HL-60/S4 treated with retinoic acid at 250 ng/mL for 4 days and 3 days (cell line): ENCODE measurements around the gene DPH3.

Experiments
- in situ Hi-C: fragments of 300-500 bp; cut with MboI; formaldehyde crosslinking; loops from 2 replicates; pipeline ENCODE4 v1.7.0; 2022; ENCODE audit warnings: low sequenced_read_pairs

Gene DPH3

DNA sequence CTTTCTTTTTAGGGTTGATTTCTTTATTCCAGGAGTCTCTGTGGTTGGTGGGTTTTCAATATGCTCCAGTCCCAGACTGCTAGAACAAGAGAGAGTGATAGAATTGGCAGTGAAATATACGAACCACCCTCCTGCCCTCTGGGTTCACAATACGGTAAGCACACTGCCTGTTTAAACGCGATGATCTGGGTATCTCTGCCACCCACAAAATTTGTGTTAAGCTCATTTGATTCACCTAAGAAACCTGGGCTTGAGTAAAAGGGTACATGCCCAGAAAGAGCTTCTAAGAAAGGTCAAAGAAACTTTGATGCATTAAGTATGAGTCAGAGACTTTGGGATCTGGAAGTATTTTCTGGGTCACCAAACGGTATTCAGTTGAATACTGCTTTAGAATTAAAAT lies 30.1 kb upstream of the DPH3 start:
- in situ Hi-C loops: no loop called here

DNA sequence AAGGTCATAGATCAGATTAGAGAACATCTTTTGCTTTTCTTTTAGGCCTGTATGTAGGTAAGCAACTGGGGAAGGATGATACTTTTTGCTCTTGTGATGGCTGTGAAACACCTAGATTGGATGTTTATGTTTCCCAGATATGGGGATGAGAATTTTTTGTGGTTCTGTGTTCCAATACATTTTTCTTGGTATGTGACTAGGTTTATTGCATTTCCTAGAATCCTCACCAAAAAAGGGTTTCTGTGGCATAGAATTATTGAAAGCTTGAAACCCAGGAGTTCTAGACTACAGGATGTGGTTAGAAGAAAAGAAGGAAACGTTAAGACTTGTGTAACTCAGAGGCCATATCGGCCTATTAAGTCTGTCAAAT lies 26.1 kb upstream of the DPH3 start:
- in situ Hi-C loops: no loop called here

DNA sequence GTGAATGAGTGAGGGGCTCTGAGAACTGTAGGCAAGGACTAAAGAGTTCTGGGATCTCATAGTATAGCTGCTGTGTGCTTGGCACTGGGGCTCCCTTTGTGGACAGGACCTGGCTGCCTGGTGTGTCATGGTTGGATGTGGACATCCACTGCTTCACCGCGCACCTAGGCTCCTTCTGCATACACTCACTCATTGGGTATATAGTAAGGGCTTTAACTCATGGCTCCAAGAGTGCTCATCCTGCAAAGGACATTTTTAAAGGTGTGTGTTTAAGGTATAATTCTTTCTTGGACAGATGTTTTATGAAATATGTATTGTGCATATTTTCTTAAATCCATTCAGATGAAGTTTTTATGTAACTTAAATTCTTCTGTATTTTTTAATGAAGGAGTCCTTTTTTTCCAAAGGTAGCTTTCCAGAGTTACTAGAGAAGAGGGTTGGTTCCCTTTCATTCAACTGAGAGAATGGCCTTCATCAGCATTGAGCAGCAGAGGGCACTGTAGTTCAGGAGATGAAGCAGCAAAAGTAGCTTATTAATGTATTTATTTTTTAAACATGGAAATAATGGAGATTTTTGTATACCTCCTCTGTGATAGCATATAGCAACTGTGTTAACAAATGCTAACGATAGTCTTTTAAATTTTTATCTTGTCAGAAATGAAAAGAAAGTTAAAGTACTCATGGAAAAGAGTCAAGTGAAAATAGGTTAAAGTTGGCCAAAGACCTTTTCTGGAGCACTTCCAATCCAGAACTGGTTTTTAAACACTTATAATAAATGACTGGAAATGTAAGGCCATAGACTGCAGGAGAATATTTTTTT lies 25.5 kb upstream of the DPH3 start:
- in situ Hi-C loops: no loop called here

DNA sequence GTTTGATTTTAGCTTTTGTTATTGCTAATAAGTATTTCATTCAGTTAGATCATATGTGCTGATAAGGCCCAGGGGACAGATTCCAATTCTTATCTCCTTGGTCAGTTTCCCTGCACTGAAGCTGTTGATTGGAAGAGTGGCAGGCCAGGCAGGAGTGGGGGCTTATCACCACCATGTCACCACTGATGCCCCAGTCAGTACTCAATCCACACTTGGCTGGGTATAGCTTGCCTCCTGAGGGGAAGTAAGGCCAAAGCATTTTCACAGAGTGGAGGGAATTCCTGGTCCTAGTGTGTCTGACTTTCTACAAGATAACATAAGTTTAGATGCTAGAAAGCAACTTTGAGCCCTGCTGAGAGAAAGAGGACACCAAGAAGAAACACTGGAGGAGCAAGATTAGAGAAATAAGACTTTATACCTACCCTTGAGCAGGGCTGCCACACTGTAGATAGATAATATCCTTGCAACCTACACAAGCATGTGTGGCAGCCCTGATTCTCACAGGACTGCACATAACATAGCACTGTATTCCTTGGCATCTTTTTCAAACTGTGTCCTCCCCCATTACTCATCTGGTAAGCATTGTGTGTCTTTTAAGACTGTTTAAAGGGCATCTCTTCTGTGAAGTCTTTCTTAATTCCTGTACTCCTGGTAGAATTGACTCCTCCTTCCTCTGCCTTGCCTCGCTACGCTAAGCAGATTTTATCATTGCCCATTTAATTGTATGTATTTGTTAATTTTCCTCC lies 24.6 kb upstream of the DPH3 start:
- in situ Hi-C loops: loop anchor here (10.0 kb wide), 1 partner anchor 265 kb away; no protein-coding TSS in a partner anchor

DNA sequence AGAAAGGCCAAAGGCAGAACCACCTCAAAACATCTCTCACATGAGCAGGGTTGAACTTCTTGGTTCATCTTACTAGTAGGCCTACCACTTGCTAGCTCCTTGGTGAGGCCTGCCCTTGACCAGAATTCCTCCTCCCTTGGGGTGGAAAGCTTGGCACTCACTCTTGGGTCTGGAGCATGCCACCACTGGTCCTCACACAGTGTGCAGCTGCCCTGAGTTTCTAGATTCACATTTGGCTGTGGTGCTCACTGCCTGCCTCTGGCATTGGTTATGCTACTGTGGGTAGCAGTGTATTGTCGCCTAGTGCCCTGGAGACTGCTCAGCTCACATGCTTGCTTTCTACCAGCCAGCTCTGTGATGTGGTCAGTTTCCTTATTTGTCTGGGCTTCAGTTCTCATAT lies 23.9 kb upstream of the DPH3 start:
- in situ Hi-C loops: loop anchor here (10.0 kb wide), 1 partner anchor 266 kb away; no protein-coding TSS in a partner anchor

DNA sequence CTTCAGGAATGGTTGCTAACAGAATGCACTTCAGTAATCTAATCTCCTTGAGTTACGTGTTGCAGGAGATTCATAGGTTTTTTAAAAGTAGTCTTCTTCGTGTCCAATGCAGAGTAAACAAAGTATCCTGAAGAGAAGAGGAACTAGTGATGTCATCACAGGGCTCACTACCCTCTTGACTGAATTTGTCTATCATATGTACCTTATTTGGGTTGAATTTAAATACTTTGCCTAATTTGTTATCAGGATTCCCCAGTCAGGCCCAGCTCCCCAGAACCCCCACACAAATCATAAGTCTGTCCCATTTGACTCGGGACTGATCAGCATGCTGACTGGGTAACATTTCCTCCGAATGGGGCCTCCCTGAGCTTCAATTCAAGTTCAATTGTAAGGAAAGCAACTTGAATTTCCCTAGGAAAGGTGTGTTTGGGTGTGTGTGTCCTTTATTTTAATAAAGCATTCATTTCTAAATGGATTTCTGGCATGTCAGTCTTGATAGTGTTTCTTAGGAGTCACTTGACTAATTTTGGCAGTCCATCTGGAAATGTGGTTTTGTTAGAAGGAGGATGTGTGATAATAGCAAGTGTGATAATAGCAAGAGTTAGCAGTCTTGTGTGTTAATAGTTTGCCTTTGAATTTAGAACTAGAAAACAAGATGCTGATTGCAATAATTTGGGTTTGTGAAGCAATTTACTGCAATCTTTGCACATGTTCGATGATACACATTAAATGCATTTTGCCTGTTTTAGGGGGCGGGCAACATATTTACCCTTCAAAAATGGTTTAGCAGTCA lies 22.2 kb upstream of the DPH3 start:
- in situ Hi-C loops: loop anchor here (10.0 kb wide), 1 partner anchor 268 kb away; no protein-coding TSS in a partner anchor

DNA sequence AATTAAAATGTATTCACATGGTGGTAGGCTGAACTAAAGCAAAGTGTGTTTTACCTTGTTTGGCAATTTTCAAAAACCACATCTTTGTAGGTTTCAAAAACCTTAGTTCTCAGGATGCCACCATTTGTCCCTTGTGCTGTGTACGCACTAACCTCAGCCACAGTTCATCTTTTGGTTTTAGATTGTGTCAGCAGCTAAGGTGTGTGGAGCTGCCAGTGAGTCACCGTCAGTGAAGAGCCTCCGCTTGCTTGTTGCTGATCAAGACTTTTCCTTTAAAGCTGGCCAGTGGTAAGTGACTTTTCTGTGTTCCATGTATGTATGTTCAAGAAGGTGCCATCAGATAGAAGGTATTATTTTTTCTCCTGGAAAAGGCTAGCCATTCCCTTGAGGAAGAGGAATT lies 21.4 kb upstream of the DPH3 start:
- in situ Hi-C loops: loop anchor here (10.0 kb wide), 1 partner anchor 269 kb away; no protein-coding TSS in a partner anchor

DNA sequence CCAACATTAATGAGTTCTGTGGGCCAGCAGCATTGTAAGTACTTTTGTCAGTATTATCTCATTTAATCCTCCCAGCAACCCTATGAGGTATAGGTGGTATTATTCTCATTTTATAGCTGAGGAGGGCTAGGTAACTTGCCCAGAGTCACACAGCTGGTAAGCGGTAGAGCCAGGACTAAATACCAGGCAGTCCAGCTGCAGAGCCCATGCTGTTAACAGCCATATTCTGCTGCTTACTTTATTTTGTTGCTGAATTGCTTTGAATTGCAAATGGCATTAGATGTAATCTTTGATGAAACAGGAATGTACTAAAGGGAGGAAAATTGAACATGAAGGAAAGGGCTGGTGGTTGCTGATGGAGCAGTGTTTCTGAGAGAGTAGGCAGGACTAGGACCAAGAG lies 19.9 kb upstream of the DPH3 start:
- in situ Hi-C loops: loop anchor here (10.0 kb wide), 1 partner anchor 270 kb away; no protein-coding TSS in a partner anchor

DNA sequence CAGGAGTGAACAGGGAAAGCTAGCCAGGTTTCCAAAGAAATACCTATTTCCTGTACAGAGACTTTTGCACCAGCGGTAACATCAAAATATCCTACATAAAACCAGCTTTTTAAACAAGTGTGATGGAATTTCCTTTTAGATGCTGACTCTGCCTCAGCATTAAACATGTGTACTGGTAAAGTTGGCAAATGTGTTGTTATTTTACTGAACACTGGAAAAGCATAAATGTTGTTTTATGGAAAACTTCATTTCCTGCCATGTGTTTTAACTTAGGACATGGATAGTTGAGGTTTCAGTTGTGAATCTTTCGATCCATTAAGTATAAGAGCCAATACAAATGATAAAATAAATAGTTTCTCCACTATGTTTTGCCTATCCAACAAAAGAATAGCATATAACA lies 15.9 kb upstream of the DPH3 start:
- in situ Hi-C loops: loop anchor here (10.0 kb wide), 1 partner anchor 274 kb away; no protein-coding TSS in a partner anchor

DNA sequence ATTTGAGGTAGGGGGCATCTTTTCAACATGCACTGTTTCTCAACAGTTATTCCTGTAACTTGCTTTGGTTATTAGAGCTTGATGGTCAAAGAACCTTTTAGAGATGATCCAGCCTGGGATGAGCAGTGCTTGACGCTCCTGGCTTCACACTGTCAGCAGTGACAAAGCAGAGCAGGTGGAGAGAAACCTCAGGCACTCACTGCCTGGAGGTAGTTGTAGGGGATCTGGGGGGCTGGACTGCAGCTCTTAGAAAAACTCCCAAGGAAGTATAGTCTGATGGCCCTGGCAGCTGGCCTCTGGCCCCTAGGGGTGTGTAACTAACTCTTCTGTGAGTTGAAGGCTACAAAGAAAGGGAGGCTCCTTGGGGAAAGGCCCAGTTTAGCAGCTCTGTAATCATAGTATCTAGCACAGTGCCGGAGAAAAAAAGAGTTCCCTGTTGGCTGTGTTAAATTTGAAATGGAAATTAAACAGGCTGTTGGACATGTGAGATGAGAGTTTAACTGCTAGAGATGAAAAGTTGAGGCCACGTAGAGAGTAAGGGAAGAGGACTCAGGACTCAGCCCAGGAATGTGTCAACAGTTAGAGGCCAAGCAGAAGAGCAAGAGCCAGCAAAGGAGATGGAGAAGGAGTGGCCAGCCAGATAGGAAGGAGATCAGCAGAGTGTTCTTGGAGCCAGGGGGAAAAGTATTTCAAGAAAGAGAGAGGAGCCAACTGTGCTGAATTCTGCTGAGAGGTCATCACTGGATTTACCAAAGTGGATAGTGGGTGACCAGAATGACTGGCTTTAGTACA lies 14.5 kb upstream of the DPH3 start:
- in situ Hi-C loops: no loop called here

DNA sequence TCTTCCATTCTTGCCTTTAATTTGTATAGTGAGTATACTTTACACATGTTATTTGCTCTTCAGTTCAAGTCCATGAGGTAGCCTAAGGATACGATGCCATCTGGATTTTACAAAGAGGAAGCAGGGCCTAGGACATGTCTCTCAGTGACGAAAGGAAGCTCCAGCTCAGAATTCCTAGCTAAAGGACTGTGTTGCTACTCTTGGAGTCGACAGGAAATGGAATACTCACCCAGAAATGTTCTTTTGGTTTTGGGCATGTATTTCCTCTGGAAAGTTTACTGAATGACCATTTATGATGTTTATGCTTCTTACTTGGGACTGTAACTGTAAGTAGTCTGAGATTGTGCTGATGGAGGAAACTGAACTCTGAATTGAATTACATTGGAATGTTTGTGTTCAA lies 12.7 kb upstream of the DPH3 start:
- in situ Hi-C loops: no loop called here

DNA sequence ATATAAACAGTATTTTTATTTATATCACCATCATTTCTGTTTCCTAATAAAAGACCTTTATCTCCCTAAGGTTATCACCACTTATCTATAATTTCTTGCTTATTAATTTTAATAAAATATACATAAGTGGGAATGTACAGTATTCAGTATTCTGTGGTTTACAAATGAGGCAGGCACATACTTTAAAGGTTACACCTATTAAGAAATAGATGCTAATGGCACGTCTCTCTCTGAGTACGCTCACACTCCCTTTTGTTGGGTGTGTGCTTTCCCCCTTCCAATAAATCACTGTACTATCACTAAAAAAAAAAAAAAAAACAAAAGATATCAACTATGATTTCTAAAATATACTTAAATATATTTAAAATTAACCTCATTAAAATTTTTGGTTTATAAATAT lies 9.1 kb upstream of the DPH3 start:
- in situ Hi-C loops: no loop called here

DNA sequence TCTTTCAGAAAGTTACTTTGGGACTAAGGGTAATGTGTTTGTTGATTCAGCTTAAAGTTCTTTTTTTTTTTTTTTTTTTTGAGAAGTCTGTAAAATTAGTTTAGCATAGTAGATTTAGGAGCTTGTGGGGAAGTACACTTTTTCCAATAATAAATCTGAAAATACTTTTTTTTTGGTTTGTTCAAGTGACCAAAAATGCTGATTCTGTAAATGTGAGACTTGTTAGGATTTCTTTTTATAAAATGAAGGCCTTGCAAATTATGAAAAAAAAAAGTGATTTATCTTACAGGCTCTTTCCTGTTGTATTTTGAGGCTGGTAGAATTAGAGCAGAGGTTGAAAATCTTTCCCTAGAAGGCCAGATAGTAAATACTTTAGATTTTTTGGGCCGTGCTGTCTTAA lies 7.8 kb upstream of the DPH3 start:
- in situ Hi-C loops: no loop called here

DNA sequence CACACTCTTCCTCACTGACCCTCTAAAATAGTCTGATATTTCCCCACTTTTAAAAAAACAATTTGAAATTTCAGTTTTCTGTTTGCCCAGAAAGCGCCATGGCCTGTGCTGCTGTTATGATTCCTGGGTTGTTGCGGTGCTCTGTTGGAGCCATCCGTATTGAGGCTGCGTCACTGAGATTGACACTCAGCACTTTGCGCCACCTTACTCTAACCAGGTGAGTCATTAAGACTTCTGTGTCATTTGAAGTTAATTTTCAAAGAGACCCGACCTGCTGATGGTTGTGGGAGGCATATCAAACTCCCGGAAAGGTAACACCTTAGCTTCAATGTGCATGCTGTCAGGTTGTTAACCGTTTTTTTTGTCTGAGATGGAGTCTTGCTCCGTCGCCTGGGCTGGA lies 6.1 kb upstream of the DPH3 start:
- in situ Hi-C loops: no loop called here

DNA sequence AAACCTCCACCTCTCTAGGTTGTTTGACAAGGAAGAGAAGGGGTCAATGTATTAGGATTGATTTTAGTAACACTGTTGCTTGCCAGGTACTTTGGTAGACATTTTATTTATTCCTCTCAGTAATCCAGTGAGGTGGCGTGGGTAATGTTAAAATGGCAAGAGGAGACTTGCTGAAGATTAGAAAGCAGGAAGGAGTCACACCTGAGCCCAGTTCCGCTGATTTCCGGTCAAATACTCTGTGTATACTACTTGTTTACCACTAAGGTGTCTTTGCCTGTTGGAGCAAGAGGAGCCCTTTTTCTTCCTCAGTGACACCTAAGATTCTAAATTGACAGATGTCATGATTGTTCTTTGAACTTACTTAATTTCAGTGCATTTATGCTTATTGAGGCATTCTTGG lies 2.0 kb upstream of the DPH3 start:
- in situ Hi-C loops: no loop called here

DNA sequence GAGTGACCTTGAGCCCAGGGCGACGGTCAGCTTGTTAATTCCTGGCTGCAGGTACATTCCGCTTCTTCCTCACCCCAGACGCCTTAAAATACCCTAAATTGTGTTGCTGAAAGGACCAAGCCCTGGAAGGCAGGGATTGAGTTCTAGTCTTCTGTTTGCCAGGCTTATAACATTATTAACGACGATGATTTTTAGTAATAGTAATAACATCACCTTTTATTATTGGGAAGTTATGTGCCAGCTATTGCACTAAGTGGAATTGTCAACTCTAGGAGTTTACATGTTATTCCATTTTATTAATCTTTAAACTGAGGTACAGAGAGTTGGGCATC lies 678 bp upstream of the DPH3 start:
- in situ Hi-C loops: no loop called here

DNA sequence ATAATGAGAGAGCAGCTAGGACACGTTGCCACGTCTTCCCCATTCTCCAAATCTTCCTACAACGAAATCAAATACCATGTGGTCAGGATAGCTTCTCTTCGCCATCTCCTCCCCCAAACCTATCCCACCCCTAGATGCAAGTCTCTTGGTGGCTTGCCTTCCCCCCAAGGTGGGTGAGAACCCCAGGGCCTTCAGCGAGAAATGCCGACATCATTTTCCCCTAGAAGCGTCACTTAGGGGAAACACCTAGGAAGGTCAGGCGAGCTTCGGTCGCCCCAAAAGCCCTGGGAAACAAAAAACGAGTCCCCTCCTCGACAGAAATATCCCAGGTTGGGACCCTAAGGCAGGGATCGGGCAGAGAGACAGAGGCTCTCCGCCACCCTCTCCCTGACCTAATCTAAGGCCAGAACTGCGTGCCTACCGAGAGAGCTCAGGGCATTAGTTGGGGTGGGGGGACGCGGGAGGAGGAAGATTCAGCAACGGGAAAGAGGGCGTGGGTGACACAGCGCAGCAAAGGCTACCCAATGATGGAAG lies 502 bp downstream of the DPH3 start:
- in situ Hi-C loops: no loop called here

DNA sequence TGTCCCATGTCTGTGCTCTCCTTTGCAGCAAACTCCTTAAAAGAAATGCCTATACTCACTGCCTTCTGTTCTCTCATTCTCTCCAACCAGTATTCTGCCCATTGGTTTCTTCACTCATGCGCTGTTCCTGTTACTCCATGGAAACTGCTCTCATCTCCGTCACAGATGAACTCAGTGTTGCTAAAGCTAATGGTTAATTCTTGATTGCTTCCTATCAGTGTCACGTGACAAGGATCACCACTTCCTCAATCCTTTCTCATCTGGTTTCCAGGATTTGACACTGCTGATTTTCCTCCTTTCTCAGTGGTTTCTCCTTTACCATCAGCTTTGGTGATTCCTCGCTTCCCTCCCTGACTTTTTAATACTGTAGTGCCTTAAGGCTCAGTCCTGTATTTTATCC lies 2.6 kb downstream of the DPH3 start:
- in situ Hi-C loops: no loop called here

DNA sequence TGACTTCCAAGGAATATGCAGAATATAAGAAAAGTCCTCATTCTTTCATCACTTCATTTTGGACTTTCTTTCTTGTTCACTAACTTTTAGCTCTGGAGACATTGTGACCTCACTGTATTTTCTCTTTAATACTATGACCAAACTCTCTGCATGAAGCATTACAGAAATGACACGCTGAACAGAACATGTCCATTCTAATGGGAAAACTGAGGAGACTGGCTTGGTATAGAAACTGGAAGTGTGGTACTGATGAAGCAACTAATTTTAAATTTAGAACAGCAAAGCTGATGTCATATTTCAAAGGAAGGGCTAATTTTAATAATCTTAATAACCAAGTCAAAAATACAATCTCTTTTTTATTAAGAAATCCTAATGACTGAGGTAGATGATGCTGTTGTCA lies 4.7 kb downstream of the DPH3 start:
- in situ Hi-C loops: no loop called here

DNA sequence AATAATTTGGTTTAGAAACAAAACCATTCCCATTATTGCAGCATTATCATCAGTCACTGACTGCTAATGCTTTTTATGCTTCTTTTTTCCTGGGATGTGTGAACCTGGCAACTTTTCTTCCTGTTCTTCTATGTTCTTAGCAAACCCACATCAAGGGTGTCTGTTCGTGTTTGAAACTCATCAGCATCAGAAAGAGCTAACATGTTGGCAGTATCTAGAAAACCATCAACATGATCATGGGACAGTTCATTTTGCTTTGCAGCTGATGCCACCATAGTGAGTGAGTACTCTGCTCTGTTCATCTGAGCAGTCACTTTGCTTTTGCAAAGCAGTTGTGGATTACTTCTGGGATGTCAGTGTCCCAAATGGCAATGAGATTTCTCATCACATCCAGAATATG lies 5.9 kb downstream of the DPH3 start:
- in situ Hi-C loops: no loop called here
